NB4 (cell line): ENCODE data around the gene RRP1.

Experiments
- CTCF ChIP-seq: IDR thresholded peaks from one replicate; pipeline ENCODE4 v1.5.1; 2012; ENCODE audit warnings: low read depth, low read length
- POLR2A ChIP-seq: IDR thresholded peaks from 2 replicates; pipeline ENCODE4 v1.6.1; 2011; ENCODE audit warnings: mild to moderate bottlenecking; ENCODE audit not compliant: insufficient read length; ENCODE audit errors: extremely low read depth

GRCh38 chr21:43829575-43830119 is 40.3 kb downstream of the RRP1 start:
- peak; percentile 50 for TF ChIP-seq CTCF
- no peak for TF ChIP-seq POLR2A
